Memory B cell (primary cell): ENCODE results near the gene ABHD17B.

Experiments
- ATAC-seq: fragments of 150-1000 bp; cut with Tn5 transposase; 2 replicates; pipeline ENCODE4 v1.10.0; 2021; ENCODE audit warnings: low read depth, mild to moderate bottlenecking, moderate library complexity
- DNase-seq, 2 donors: peaks; one replicate each; pipeline ENCODE4 v3.0.0; 2022; ENCODE audit warnings: low spot score in 2 of 2
- H3K27ac Mint-ChIP-seq: one replicate; pipeline ENCODE4 v1.8.0; 2022; ENCODE audit warnings: mild to moderate bottlenecking, moderate library complexity, mixed read lengths
- H3K27me3 Mint-ChIP-seq: one replicate; pipeline ENCODE4 v1.8.0; 2022; ENCODE audit warnings: mixed read lengths
- H3K36me3 Mint-ChIP-seq: one replicate; pipeline ENCODE4 v1.8.0; 2022; ENCODE audit warnings: mild to moderate bottlenecking, mixed read lengths
- H3K4me1 Mint-ChIP-seq: one replicate; pipeline ENCODE4 v1.8.0; 2022; ENCODE audit warnings: mixed read lengths
- H3K4me3 Mint-ChIP-seq: one replicate; pipeline ENCODE4 v1.8.0; 2022; ENCODE audit warnings: mild to moderate bottlenecking, moderate library complexity, mixed read lengths
- H3K9me3 Mint-ChIP-seq: one replicate; pipeline ENCODE4 v1.8.0; 2022; ENCODE audit warnings: mixed read lengths

Gene ABHD17B

DNA sequence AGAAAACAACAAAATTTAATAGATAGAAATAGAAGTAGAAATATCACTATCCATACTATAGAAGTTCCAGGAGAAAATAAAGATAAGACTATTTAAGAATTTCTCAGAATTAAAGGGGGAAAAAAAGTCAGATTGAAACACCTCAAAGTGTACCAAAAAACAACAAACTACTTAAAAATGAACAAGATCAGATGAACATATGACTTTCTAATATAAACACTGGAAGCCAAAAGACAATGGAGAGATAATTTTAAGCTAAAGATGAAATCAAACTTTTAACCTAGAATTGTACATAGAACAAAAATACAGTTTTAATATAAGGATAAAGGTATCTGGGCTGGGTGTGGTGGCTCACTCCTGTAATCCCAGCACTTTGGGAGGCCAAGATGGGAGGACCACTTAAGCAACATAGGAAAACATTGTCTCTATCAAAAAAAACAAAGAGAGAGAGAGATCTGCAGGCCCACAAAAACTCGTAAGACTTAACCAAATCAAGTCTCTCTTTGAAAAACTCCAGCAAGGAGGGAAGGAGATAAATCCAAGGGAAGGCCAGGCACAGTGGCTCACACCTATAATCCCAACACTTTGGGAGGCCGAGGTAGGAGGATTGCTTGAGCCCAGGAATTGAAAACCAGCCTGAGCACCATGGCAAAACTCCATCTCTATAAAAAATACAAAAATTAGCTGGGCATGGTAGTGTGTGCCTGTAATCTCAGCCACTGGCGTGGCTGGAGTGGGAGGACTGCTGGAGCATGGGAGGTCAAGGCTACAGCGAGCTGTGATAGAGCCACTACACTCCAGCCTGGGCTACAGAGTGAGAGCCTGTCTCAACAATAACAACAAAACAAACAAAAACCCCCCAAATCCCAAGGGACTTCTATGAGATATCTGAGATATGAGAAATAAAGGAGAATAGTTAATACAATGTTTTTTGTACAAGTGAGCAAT lies 32.4 kb downstream of the ABHD17B start:
- H3K9me3 Mint-ChIP-seq = peaks cover 18% of the 10 kb centered on the region
- H3K27me3 Mint-ChIP-seq = no peaks in the 10 kb centered on the region
- no peak for ATAC-seq
- H3K27ac Mint-ChIP-seq = no peak overlapping the region
- peaks cover 10% of the 10 kb centered on the region for H3K4me1 Mint-ChIP-seq
- H3K4me3 Mint-ChIP-seq = no peak overlapping the region
- H3K36me3 Mint-ChIP-seq = peaks cover 42% of the 10 kb centered on the region
- DNase-seq = no peak

DNA sequence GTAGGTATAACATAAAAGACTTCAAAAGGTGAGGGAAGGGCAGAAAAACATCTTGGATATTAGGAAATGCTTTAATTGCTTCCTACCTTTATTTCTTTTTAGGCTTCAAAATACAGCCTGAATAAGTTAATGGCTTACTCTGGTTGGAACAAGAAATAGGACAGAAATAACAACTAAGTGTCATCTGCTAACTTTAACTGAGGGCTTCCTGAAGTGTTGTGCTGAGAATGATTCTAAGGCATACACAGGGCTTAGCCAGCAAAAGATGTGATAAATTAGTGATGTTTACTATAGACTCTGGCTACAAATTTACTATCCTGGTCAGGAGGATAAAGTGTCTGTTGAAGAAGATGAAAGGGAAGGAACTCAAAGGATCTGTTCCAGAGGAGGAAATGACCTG lies 34.2 kb downstream of the ABHD17B start:
- H3K4me1 Mint-ChIP-seq = peaks cover 10% of the 10 kb centered on the region
- no peaks in the 10 kb centered on the region for H3K27me3 Mint-ChIP-seq
- no peak overlapping the region for H3K27ac Mint-ChIP-seq
- H3K4me3 Mint-ChIP-seq = no peak overlapping the region
- peaks cover 31% of the 10 kb centered on the region for H3K36me3 Mint-ChIP-seq
- DNase-seq (no peak), ATAC-seq (no peak)
- peaks cover 15% of the 10 kb centered on the region for H3K9me3 Mint-ChIP-seq

DNA sequence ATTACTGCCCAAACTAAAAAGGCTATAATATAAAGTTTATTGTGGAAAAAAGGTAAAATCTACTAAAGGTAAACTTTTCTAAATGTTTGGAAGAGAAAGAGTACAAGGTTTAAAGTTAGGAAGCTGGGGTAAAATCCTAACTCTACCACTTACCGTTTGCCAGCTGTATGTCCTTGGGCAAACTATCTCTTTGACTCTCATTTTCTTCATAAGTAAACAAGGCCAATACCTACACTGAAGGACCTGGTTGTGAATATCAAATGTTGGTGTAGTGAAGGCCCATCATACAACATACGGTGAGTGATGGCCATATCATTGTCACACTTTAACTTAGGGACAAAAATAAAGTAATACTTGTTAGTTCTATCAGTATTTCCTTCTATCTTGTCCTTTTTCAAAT lies 34.9 kb downstream of the ABHD17B start:
- Mint-ChIP-seq H3K36me3 (peaks cover 26% of the 10 kb centered on the region), H3K4me1 (peaks cover 10% of the 10 kb centered on the region), H3K27me3 (no peaks in the 10 kb centered on the region), H3K9me3 (peaks cover 15% of the 10 kb centered on the region), H3K27ac (no peak overlapping the region), H3K4me3 (no peak overlapping the region)
- DNase-seq (no peak), ATAC-seq (no peak)

DNA sequence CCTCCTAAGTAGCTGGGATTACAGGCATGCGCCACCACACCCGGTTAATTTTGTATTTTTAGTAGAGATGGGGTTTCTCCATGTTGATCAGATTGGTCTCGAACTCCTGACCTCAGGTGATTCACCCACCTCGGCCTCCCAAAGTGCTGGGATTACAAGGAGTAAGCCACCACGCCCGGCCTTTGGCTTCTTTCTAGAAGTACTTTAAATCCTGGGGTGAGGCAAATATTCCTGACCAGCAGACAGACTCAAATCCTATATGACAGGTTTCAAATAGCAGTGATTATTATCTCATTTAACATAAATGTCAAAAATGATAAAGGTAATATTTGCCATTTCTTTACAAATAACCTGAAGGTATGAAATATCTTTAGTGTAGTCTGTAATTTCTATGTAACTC lies 35.6 kb downstream of the ABHD17B start:
- no peak for ATAC-seq
- H3K9me3 Mint-ChIP-seq = peaks cover 12% of the 10 kb centered on the region
- no peak overlapping the region for H3K27ac Mint-ChIP-seq
- H3K27me3 Mint-ChIP-seq = no peaks in the 10 kb centered on the region
- H3K4me1 Mint-ChIP-seq = peaks cover 8% of the 10 kb centered on the region
- no peak for DNase-seq
- no peak overlapping the region for H3K4me3 Mint-ChIP-seq
- peaks cover 22% of the 10 kb centered on the region for H3K36me3 Mint-ChIP-seq

DNA sequence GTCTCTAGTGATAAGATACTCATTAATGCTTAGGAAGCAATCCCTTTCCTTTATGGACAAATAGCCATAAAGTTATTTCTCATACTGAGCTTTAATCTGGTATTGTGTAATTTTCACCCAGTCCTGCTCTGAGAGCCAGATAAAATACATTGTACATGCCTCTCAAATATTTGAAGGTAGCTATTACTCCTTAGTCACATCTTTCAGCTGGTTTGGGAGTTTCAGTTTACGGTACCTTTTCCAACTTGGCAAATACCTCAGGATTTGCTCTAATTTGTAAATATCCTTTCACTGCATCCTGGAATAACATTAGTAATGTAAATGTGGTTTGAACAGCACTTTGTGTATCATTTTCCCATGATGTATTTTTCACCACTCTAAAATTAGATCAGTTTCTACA lies 47.4 kb downstream of the ABHD17B start:
- no peak for ATAC-seq
- H3K9me3 Mint-ChIP-seq = peaks cover 10% of the 10 kb centered on the region
- H3K27ac Mint-ChIP-seq = no peak overlapping the region
- H3K36me3 Mint-ChIP-seq = peaks cover 30% of the 10 kb centered on the region
- H3K27me3 Mint-ChIP-seq = no peaks in the 10 kb centered on the region
- H3K4me1 Mint-ChIP-seq = peaks cover 2% of the 10 kb centered on the region
- H3K4me3 Mint-ChIP-seq = no peak overlapping the region
- DNase-seq = no peak

DNA sequence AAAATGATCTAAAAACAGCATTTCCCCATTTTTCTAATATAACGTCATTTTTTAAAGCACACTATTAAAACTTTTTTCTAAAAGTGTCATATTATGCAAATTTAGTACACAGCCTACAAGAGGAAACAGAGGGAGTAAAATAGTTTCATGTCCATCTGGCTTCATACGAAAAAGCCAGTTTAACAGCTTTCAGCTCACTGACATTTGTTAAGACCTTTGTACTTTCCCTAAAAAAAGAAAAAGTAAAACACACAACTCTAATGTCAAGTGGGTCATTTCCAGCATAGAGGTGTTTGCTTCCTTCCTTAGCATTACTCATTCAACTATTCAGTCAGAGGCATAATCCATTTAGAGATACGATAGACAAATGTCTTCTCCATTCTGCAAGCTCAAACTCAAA lies 49.4 kb downstream of the ABHD17B start:
- H3K36me3 Mint-ChIP-seq = peaks cover 21% of the 10 kb centered on the region
- peaks cover 2% of the 10 kb centered on the region for H3K4me1 Mint-ChIP-seq
- no peaks in the 10 kb centered on the region for H3K27me3 Mint-ChIP-seq
- ATAC-seq (peak; percentile 69), DNase-seq (no peak)
- H3K27ac Mint-ChIP-seq = peak overlapping the region; percentile 58
- H3K9me3 Mint-ChIP-seq = peaks cover 11% of the 10 kb centered on the region
- no peak overlapping the region for H3K4me3 Mint-ChIP-seq

DNA sequence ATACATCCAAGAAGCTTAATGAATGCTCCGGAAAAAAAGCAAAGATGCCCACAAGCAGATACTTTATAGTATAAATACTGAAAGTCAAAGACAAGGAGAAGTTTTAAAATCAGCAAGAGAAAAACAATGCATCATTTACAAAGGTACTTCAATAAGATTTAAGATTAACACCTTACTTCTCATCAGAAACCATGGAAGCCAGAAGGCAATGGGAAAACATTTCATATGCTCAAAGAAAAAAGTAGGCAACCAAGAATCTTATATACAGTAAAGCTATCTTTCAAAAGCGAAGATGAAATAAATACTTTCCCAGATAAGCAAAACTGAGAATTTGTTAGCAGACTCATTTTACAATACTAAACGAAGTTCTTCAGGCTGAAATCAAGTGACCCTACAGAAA lies 51.1 kb downstream of the ABHD17B start:
- no peaks in the 10 kb centered on the region for H3K27me3 Mint-ChIP-seq
- no peak for ATAC-seq
- DNase-seq = no peak
- no peak overlapping the region for H3K27ac Mint-ChIP-seq
- peaks cover 11% of the 10 kb centered on the region for H3K9me3 Mint-ChIP-seq
- H3K36me3 Mint-ChIP-seq = peaks cover 17% of the 10 kb centered on the region
- no peak overlapping the region for H3K4me3 Mint-ChIP-seq
- peaks cover 2% of the 10 kb centered on the region for H3K4me1 Mint-ChIP-seq

DNA sequence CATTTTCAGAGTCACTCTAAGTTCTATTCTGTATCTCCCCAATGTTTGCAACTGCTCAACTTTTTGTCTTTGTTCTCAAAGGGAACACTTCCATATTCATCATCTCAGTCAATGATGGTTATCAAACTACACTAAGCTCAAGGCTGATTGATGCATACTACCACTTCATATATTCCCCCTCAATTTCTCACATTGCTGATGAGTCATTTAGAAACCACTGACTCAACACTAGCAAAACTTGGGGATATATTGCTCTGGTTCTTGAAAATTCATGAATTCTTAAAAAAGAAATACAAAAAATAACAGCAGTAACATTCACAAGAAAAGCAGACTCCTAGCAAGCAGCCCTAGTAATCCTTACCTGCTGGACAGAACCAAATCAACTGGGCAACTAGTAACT lies 52.2 kb downstream of the ABHD17B start:
- Mint-ChIP-seq H3K27ac (no peak overlapping the region), H3K4me1 (peaks cover 2% of the 10 kb centered on the region), H3K27me3 (no peaks in the 10 kb centered on the region), H3K9me3 (peaks cover 11% of the 10 kb centered on the region), H3K36me3 (peaks cover 13% of the 10 kb centered on the region), H3K4me3 (no peak overlapping the region)
- DNase-seq (no peak), ATAC-seq (no peak)

DNA sequence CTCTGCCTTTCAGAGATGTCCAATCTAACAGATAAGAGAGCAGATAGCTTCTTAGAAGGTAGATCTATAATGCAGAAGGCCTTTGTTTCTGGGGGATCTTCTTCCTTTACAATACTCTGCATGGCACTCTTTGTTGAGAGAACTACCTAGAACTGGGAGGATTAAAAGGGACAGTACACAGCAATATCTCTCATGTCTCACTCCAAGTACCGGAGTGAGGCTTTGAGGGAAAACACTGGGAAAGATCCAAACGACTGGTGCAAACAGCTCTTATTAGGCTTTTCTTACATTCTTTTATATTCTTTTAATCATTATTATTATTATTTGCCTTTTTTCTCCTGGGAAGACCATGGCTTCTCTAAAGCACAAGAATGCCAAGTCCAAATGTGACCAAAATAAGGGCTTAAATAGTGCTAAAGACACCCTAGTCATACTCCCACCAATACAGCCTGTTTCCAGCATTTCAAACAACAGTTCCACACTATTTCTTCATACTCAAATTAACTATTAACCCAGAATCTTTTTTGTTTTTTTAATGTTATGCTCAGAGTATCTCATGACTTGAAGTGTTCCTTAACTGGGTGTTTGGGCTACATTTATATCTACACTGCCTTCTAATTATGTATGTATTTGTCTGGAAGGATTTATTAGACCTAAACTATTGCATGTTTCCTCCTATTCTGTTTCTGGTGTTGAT lies 52.7 kb downstream of the ABHD17B start:
- ATAC-seq = no peak
- no peak for DNase-seq
- H3K9me3 Mint-ChIP-seq = peaks cover 11% of the 10 kb centered on the region
- peaks cover 13% of the 10 kb centered on the region for H3K36me3 Mint-ChIP-seq
- H3K27me3 Mint-ChIP-seq = no peaks in the 10 kb centered on the region
- H3K27ac Mint-ChIP-seq = no peak overlapping the region
- H3K4me3 Mint-ChIP-seq = no peak overlapping the region
- H3K4me1 Mint-ChIP-seq = peaks cover 2% of the 10 kb centered on the region

DNA sequence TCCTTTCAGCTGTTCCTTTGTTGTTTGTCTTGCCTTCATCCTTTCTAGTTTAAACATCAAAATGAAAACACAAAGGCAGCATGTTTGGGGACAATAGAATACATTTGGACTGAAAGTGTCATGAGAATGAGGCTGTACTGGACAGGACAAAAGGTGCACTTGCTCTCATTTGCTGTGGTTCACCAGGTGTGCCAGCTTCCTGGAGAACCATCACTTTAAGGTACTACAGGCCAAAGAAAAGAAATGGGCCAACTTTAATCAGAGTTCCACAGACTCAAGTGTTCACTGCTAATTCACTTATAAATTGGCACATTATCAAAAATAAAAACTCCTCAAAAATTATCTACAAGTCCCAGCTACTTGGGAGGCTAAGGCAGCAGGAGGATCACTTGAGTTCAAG lies 53.8 kb downstream of the ABHD17B start:
- Mint-ChIP-seq H3K27me3 (no peaks in the 10 kb centered on the region), H3K27ac (no peak overlapping the region), H3K36me3 (peaks cover 9% of the 10 kb centered on the region), H3K4me1 (peaks cover 2% of the 10 kb centered on the region), H3K4me3 (no peak overlapping the region), H3K9me3 (peaks cover 11% of the 10 kb centered on the region)
- ATAC-seq (no peak), DNase-seq (no peak)

DNA sequence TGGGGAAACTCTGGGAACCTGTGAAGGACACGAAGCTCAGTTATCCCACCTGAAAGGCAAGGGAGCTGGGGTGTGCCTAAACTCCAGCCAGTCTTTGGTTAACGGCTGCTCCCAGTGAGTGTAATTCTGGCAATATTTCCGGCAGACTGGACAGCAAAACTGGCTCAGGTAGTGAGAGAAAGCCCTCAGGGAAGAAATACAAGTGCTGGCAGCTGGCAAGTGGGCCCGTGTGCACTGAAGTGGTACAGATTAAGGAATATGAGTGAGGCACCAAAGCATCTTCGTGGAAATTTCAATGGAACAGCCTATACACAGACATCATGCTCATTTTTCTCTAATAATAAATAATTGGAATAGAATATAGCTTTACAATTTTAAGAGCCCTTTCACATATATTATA lies 56.2 kb downstream of the ABHD17B start:
- Mint-ChIP-seq H3K27me3 (no peaks in the 10 kb centered on the region), H3K27ac (no peak overlapping the region), H3K4me1 (no peaks in the 10 kb centered on the region), H3K9me3 (peaks cover 5% of the 10 kb centered on the region), H3K36me3 (peaks cover 2% of the 10 kb centered on the region), H3K4me3 (no peak overlapping the region)
- ATAC-seq = no peak
- no peak for DNase-seq

DNA sequence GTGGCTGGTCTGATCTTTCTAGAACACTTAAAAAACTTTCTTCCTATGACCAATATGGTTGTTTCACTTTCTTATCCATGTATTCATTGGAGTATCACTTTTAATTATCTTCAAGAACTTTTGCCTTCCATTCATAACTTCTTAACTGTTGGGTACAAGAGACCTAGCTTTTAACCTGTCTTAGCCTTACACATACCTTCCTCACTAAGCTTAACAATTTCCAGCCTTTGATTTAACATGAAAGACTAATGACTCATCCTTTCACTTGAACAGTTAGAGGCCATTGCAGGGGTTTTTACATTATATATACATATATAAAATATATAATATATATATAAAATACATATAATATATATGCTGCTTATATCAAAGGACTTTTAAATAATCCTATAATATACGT lies 57.9 kb downstream of the ABHD17B start:
- Mint-ChIP-seq H3K36me3 (no peaks in the 10 kb centered on the region), H3K4me3 (no peak overlapping the region), H3K9me3 (peaks cover 1% of the 10 kb centered on the region), H3K27ac (no peak overlapping the region), H3K27me3 (no peaks in the 10 kb centered on the region), H3K4me1 (no peaks in the 10 kb centered on the region)
- ATAC-seq (no peak), DNase-seq (no peak)

DNA sequence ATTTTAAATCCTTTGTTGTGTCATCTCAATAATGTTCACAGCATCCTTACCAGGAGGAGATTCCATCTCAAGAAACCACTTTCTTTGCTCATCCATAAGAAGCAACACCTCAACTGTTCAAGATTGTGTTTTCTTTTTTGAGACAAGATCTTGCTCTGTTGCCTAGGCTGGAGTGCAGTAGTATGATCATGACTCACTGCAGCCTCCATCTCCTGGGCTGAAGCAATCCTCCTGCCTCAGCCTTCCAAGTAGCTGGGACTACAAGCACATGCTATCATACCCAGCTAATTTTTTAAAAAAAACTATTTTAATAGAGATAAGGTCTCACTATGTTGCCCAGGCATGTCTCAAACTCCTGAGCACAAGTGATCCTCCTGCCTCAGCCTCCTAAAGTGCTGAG lies 60.0 kb downstream of the ABHD17B start:
- no peaks in the 10 kb centered on the region for H3K4me1 Mint-ChIP-seq
- H3K27me3 Mint-ChIP-seq = no peaks in the 10 kb centered on the region
- DNase-seq (no peak), ATAC-seq (no peak)
- no peaks in the 10 kb centered on the region for H3K36me3 Mint-ChIP-seq
- H3K4me3 Mint-ChIP-seq = no peak overlapping the region
- H3K9me3 Mint-ChIP-seq = peaks cover 1% of the 10 kb centered on the region
- no peak overlapping the region for H3K27ac Mint-ChIP-seq

DNA sequence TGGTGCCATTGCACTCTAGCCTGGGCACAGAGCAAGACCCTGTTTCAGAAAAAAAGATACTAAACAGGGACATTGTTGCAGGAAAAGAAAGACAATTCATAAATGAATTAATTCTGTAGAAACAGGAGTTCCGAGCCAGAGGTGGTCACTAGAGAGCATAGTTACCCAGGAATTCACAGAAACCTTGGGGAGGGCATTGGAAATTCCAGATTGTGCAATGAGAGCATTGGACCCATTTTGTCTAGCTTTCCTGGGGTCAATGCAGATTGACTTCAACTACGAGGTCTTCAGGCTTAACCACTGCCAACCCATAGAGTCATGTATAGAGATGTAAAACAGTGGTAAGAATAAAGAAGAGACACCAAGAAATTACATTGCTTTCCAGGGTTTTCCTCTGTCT lies 63.1 kb downstream of the ABHD17B start:
- Mint-ChIP-seq H3K9me3 (peaks cover 1% of the 10 kb centered on the region), H3K4me1 (no peaks in the 10 kb centered on the region), H3K27me3 (no peaks in the 10 kb centered on the region), H3K4me3 (no peak overlapping the region), H3K27ac (no peak overlapping the region), H3K36me3 (no peaks in the 10 kb centered on the region)
- DNase-seq (no peak), ATAC-seq (no peak)
